Kidney (tissue), 14 donors: ENCODE data around the gene USP37. TPM values are rescaled to one million over a fixed set of nuclear protein-coding genes. Genes with fewer than 3 reads are reported as not detected.
A peak's percentile ranks its signal among the peaks of the same experiment; 100 is the strongest.

Source experiments
- DNase-seq, 5 donors: peaks; one replicate each; pipeline ENCODE4 v3.0.0-alpha.2; 2013 to 2020
- FAIRE-seq: peaks from 2 replicates; lab custom pipeline; 2012; peaks lifted over from hg19 to GRCh38; lab: Jason Lieb, UNC
- H3K27ac ChIP-seq, 2 donors: one replicate each; pipeline ENCODE4 v1.7.0; 2013; ENCODE audit warnings: low read depth in 2 of 2, low read length in 2 of 2, inconsistent platforms in 1 of 2
- H3K27me3 ChIP-seq: one replicate; pipeline ENCODE4 v1.7.1; 2013; ENCODE audit warnings: low read length, inconsistent platforms; ENCODE audit not compliant: control insufficient read depth, insufficient read depth
- H3K36me3 ChIP-seq, 3 donors: one replicate each; pipeline versions ENCODE4 v1.7.0 to v1.7.1; 2013; ENCODE audit warnings: low read length in 3 of 3, control low read depth in 1 of 3, inconsistent platforms in 1 of 3; ENCODE audit not compliant: insufficient read depth in 3 of 3, control insufficient read depth in 2 of 3
- H3K4me1 ChIP-seq, 3 donors: one replicate each; pipeline versions ENCODE4 v1.7.0 to v1.7.1; 2013; ENCODE audit warnings: low read length in 3 of 3, inconsistent platforms in 1 of 3, low read depth in 1 of 3; ENCODE audit not compliant: control insufficient read depth in 2 of 3, insufficient read depth in 2 of 3
- H3K4me3 ChIP-seq, 3 donors: one replicate each; pipeline versions ENCODE4 v1.7.0 to v1.8.1; 2013; ENCODE audit warnings: low read length in 3 of 3, control low read depth in 1 of 3, inconsistent platforms in 1 of 3
- H3K9ac ChIP-seq, 3 donors: one replicate each; pipeline versions ENCODE4 v1.7.0 to v1.7.1; 2013; ENCODE audit warnings: low read length in 3 of 3, control low read depth in 1 of 3, inconsistent platforms in 1 of 3
- H3K9me3 ChIP-seq, 3 donors: one replicate each; pipeline versions ENCODE4 v1.7.0 to v1.7.1; 2013; ENCODE audit warnings: low read length in 3 of 3, control low read depth in 1 of 3, inconsistent platforms in 1 of 3; ENCODE audit not compliant: control insufficient read depth in 2 of 3, insufficient read depth in 1 of 3
- intact Hi-C: fragments of 100-400 bp; cut with DNase I; formaldehyde crosslinking; loops from one replicate; pipeline ENCODE4 v1.11.1; 2022
- polyA plus RNA-seq: library from polyadenylated mRNA; stranded (reverse); fragments of 350-450 nt; fragmentation: Illumina TruSeq; extraction: RNeasy Lipid Tissue Mini Kit (QIAGEN cat#74804); gene quantifications from one replicate; pipeline ENCODE4 v1.2.3, GENCODE V29; 2014; ENCODE audit warnings: low read depth, low replicate concordance; ENCODE audit not compliant: insufficient read depth
- total RNA-seq: library from RNA; stranded (reverse); fragmentation: NEBNext Ultra II Directional; extraction: Animal tissue kit (Norgen Biotek cat#: 25700); gene quantifications from one replicate; pipeline ENCODE4 v1.2.1, GENCODE V29; 2021
- TF ChIP-seq, protein P1 (sequence below): IDR thresholded peaks from 3 replicates; pipeline ENCODE4 v1.5.1; 2012; ENCODE audit warnings: mild to moderate bottlenecking, moderate library complexity, borderline replicate concordance; ENCODE audit not compliant: insufficient read depth; ENCODE audit errors: extremely low read depth
- donor health status: control.
- donor health status: control.
- donor health status: control.
- donor health status: control.
- donor health status: control.
- donor health status: DM: yes; HTN: yes; CAD: no.
- donor health status: Normal renal cell carcinoma (clear cell type).

Gene USP37
- total and polyA plus RNA-seq, 2 donors from 2014 or later: 1.8 to 13.5 TPM

DNA sequence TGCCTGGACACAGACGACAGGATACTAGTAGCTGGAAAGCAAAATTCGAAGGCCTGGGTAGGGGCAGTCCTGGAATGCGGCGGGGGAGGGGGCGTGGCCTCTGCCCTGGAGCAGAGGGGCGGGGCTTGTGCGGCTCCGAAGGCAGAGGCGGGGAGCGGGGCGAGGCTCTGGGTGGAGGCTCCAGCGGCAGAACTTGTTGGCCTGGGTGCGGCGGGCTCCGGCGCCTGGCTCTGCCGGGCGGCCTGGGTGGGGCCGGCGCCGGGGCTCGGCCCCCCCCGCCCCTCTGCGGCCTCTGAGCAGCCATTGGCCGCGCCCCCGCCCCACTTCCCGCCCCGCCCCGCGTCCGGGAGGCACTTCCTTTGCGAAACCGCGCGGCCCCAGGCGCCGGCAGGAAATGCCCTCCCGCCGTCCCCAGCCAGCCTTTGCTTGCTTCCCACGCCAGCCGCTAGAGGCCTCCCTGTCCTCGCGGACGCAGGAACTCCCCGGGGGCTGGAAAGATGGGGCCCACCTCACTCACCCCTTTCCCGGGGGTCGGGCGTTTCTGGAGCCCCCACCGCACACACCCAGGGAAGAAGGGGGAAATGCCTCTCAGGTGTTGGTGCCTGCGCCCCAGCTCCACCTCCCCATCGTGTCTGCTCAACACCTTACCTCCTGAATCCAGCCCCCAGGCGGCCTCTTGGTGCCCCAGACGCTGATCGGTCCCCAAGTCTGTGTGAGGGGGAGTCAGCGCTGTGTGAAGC, 161.8 kb downstream of the USP37 start:
- Histone ChIP-seq H3K4me1 (peaks cover 2 to 27% (median 16%) of the 10 kb centered on the region in 3 donors), H3K27me3 (no peaks in the 10 kb centered on the region), H3K9me3 (no peaks in the 10 kb centered on the region), H3K4me3 (peak overlapping the region; percentile 49 to 64 (median 59)), H3K36me3 (peaks cover 0 to 13% (median 2%) of the 10 kb centered on the region in 3 donors), H3K9ac (peak overlapping the region; percentile 0 to 74 (median 67)), H3K27ac (peak overlapping the region; percentile 86 to 91)
- FAIRE-seq (no peak), DNase-seq (peak; percentile 97 to 100 (median 98))
- intact Hi-C loops: no loop called here
- TF ChIP-seq, protein P1, sequence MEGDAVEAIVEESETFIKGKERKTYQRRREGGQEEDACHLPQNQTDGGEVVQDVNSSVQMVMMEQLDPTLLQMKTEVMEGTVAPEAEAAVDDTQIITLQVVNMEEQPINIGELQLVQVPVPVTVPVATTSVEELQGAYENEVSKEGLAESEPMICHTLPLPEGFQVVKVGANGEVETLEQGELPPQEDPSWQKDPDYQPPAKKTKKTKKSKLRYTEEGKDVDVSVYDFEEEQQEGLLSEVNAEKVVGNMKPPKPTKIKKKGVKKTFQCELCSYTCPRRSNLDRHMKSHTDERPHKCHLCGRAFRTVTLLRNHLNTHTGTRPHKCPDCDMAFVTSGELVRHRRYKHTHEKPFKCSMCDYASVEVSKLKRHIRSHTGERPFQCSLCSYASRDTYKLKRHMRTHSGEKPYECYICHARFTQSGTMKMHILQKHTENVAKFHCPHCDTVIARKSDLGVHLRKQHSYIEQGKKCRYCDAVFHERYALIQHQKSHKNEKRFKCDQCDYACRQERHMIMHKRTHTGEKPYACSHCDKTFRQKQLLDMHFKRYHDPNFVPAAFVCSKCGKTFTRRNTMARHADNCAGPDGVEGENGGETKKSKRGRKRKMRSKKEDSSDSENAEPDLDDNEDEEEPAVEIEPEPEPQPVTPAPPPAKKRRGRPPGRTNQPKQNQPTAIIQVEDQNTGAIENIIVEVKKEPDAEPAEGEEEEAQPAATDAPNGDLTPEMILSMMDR: peak; percentile 84

DNA sequence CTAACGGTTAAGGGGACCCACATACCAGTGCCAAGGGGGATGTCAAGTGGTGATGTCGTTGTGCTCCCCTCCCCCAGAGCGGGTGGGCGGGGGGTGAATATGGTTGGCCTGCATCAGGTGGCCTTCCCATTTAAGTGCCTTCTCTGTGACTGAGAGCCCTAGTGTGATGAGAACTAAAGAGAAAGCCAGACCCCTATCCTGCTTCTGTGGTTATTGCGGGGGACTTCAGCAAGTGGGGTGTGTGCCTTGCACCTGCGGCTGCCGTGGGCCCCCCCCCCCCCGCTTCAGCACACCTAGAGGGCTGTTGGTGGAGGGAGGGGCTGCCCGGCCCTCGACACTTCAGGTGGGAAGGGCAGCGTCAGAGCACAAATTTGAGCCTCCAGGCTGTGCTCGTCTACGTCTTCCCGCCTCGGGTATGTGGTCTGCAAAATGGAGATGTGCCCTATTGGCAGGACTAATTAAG, 162.4 kb downstream of the USP37 start:
- Histone ChIP-seq H3K27ac (peak overlapping the region; percentile 86 to 90), H3K4me3 (peak overlapping the region; percentile 30 to 55 (median 47)), H3K27me3 (no peaks in the 10 kb centered on the region), H3K36me3 (peaks cover 0 to 13% (median 2%) of the 10 kb centered on the region in 3 donors), H3K9ac (peak overlapping the region in 1 of 3 donors; percentile 67), H3K9me3 (no peaks in the 10 kb centered on the region), H3K4me1 (peaks cover 2 to 32% (median 19%) of the 10 kb centered on the region in 3 donors)
- intact Hi-C loops: no loop called here
- FAIRE-seq (no peak), DNase-seq (peak in 3 of 5 donors; percentile 38 to 85 (median 60))
- TF ChIP-seq, protein P1: no peak

DNA sequence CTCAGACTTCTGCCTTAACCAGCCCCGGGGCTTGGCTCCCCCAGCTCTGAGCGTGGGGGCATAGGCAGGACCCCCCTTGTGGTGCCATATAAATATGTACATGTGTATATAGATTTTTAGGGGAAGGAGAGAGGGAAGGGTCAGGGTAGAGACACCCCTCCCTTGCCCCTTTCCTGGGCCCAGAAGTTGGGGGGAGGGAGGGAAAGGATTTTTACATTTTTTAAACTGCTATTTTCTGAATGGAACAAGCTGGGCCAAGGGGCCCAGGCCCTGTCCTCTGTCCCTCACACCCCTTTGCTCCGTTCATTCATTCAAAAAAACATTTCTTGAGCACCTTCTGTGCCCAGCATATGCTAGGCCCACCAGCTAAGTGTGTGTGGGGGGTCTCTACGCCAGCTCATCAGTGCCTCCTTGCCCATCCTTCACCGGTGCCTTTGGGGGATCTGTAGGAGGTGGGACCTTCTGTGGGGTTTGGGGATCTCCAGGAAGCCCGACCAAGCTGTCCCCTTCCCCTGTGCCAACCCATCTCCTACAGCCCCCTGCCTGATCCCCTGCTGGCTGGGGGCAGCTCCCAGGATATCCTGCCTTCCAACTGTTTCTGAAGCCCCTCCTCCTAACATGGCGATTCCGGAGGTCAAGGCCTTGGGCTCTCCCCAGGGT, 162.9 kb downstream of the USP37 start:
- intact Hi-C loops: no loop called here

More for the DNA sequence above, 162.9 kb downstream of the USP37 start:
- H3K36me3 ChIP-seq: peaks cover 0 to 13% (median 2%) of the 10 kb centered on the region in 3 donors
- H3K4me1 ChIP-seq: peaks cover 2 to 32% (median 19%) of the 10 kb centered on the region in 3 donors
- no peaks in the 10 kb centered on the region for H3K27me3 ChIP-seq
- H3K27ac ChIP-seq: peak overlapping the region; percentile 86 to 90
- DNase-seq (peak in 2 of 5 donors; percentile 74 to 89), FAIRE-seq (no peak)
- no peaks in the 10 kb centered on the region for H3K9me3 ChIP-seq
- TF ChIP-seq, protein P1: no peak
- peak overlapping the region in 2 of 3 donors; percentile 47 to 55 for H3K4me3 ChIP-seq
- peak overlapping the region in 1 of 3 donors; percentile 67 for H3K9ac ChIP-seq
